ENCODE results near the gene P3H2. TPM values are rescaled to one million over a fixed set of nuclear protein-coding genes. Genes with fewer than 3 reads are reported as not detected.
A peak's percentile ranks its signal among the peaks of the same experiment; 100 is the strongest.
"Not testable (repeated sequence)": the region's sequence is repeated elsewhere in the genome, so short reads cannot be mapped to it uniquely, and the experiment has no call there.

The P3H2 gene
- total RNA-seq, 1 donor from 2014 or later = 23.5 TPM

DNA sequence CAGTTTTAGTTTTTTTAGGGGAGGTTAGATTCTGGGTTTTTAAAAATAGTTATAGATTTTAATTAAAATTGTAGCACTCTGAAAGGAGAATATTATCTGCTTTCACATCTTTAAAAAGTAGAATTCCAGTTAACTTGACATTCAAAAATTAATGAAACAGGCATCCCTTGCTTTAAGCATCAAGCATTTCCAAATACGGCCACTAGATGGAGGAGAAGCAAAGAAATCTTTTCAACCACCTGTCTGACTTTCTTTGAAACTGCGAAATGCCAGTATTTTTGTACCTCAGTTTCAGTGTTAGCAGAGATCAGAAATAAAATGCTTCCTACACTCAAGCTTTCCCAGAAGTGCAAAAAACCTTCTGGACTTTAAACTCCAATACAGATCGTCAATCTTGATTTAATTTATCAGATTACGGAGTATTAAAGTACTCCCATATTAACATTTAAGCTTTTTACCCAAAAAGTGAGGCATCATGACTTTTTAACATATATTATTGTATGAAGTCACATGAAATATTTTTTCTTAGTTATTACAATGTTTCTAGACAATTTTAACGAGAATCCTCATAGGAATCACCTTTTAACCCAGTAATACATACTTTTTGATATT is 153.3 kb downstream of the P3H2 start:
- no peak for DNase-seq (ENCODE audit: extremely low spot score, unreplicated experiment)
- TF ChIP-seq, protein P1, sequence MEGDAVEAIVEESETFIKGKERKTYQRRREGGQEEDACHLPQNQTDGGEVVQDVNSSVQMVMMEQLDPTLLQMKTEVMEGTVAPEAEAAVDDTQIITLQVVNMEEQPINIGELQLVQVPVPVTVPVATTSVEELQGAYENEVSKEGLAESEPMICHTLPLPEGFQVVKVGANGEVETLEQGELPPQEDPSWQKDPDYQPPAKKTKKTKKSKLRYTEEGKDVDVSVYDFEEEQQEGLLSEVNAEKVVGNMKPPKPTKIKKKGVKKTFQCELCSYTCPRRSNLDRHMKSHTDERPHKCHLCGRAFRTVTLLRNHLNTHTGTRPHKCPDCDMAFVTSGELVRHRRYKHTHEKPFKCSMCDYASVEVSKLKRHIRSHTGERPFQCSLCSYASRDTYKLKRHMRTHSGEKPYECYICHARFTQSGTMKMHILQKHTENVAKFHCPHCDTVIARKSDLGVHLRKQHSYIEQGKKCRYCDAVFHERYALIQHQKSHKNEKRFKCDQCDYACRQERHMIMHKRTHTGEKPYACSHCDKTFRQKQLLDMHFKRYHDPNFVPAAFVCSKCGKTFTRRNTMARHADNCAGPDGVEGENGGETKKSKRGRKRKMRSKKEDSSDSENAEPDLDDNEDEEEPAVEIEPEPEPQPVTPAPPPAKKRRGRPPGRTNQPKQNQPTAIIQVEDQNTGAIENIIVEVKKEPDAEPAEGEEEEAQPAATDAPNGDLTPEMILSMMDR (conservative IDR thresholded peaks at IDR 0.05) = peak; percentile 90
- H3K4me1 Mint-ChIP-seq (ENCODE audit: unreplicated experiment) = no peaks in the 10 kb centered on the region
- H3K27ac Mint-ChIP-seq = no peak overlapping the region
- H3K4me3 Mint-ChIP-seq = no peak overlapping the region
- no peaks in the 10 kb centered on the region for H3K27me3 Mint-ChIP-seq
- peaks cover 17% of the 10 kb centered on the region for H3K36me3 Mint-ChIP-seq
- no peaks in the 10 kb centered on the region for H3K9me3 Mint-ChIP-seq

DNA sequence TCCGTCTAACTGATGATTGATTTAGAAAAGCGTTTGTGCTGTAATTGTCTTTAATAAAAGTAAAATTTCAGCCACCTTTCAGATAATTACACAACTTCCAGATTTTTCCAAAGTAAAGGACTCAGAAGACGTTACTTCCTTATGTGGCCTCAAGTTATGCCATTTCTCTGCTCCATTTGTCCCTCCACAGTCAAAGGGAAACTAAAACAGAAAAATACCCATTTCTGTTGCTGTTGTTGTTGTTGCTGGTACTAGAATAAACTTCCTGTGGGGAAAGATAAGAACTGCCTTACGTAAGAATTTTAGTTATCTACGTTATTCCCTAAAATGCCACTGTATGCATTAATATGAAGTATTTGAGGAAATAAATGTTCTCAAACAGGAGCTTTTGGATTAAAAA is 153.9 kb downstream of the P3H2 start:
- H3K4me3 Mint-ChIP-seq = no peak overlapping the region
- H3K4me1 Mint-ChIP-seq (ENCODE audit: unreplicated experiment) = peaks cover under 1% of the 10 kb centered on the region
- no peaks in the 10 kb centered on the region for H3K27me3 Mint-ChIP-seq
- TF ChIP-seq, protein P1 (conservative IDR thresholded peaks at IDR 0.05) = no peak
- H3K9me3 Mint-ChIP-seq = no peaks in the 10 kb centered on the region
- no peak overlapping the region for H3K27ac Mint-ChIP-seq
- H3K36me3 Mint-ChIP-seq = peaks cover 17% of the 10 kb centered on the region
- DNase-seq (ENCODE audit: extremely low spot score, unreplicated experiment) = no peak

DNA sequence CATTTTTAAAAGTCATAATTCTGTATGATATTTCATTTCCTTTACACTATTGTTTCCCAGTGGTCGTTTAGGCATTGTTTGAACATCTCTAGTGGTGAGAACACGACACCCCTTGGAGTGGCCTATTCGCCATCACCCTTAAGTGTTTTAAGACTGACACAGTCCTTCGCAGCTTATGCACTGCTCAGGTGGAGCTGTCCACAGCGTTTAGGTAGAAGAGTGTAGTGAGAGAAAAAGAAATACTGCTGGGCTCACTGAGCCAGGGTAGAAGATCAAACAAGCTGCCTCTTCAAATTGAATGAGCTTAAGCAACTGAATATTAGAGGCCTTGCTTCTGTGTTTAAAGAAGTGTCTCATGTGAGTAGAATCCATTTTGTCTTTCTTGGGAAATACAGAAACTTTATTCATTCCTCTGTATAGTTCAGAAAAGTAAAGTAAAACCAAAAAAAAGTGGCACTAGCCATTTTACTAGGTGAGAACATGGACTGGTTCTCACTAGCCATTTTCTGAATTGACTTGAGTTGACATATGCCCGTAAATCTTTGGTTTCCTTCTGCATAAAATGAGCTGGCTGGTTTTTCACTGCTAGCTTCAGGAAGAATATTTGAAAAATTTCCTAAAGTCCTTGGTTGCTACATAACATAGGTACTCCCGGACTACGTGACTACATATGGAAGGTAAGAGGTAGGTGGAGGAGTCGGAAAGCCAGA is 155.9 kb downstream of the P3H2 start:
- Mint-ChIP-seq H3K9me3 (no peaks in the 10 kb centered on the region), H3K36me3 (peaks cover 15% of the 10 kb centered on the region), H3K27ac (no peak overlapping the region), H3K27me3 (peaks cover 6% of the 10 kb centered on the region), H3K4me1 (ENCODE audit: unreplicated experiment) (peaks cover 9% of the 10 kb centered on the region), H3K4me3 (no peak overlapping the region)
- no peak for DNase-seq (ENCODE audit: extremely low spot score, unreplicated experiment)
- TF ChIP-seq, protein P1 (conservative IDR thresholded peaks at IDR 0.05) = no peak

DNA sequence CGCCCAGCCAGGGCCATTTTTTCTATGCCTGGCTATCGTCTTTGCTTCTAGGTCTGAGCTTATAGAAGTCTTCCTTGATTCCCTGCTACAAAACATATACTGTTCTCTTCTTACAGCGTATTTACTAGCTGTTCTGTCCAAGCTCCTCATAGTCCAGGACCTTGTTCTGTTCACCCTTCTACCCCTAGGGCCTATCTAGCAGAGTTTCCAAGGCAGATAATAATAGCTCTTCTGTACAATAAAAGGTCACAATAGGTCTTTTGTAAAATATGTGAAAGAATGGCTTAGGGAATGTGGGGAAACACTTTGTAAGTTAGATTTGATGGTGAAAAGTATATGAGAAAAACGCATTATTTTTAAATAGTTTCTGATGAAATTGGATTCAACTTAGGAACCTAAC is 158.2 kb downstream of the P3H2 start:
- H3K36me3 Mint-ChIP-seq = peaks cover 5% of the 10 kb centered on the region
- H3K4me1 Mint-ChIP-seq (ENCODE audit: unreplicated experiment) = peaks cover 9% of the 10 kb centered on the region
- H3K27me3 Mint-ChIP-seq = peaks cover 6% of the 10 kb centered on the region
- DNase-seq (ENCODE audit: extremely low spot score, unreplicated experiment) = no peak
- H3K9me3 Mint-ChIP-seq = no peaks in the 10 kb centered on the region
- TF ChIP-seq, protein P1 (conservative IDR thresholded peaks at IDR 0.05) = no peak
- no peak overlapping the region for H3K27ac Mint-ChIP-seq
- H3K4me3 Mint-ChIP-seq = no peak overlapping the region

DNA sequence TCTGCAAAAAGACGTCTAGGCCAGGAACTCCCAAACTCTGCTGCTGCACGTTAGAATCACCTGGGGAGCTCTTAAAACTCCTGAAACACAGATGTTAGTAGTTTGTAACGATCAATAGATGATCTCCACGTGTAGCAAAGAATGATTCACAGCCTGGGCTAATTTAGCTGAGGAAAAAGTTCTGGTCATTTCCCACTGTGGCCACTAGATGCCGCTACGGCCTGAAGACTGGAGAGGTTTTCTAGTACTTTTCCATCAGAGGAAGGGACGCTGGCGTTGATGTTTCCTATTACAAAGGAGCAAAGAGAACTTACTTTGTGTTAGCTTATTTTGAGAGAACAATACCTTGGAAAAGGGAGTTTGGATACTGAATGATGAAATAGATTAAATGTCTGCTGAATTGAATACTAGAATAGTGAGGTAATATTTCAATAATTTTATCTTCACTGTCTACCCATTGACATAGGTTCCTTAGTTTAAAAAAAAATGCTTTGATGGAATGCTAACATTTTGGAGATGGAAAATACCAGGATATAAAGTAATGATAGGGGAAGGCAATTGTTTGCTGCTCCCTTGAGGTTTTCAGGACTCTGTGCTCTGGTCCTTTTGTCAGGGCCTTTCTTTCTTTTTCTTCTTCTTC is 159.1 kb downstream of the P3H2 start:
- peaks cover 5% of the 10 kb centered on the region for H3K36me3 Mint-ChIP-seq
- H3K27me3 Mint-ChIP-seq = peaks cover 6% of the 10 kb centered on the region
- TF ChIP-seq, protein P1 (conservative IDR thresholded peaks at IDR 0.05) = peak; percentile 94
- H3K4me3 Mint-ChIP-seq = peak overlapping the region; percentile 5
- DNase-seq (ENCODE audit: extremely low spot score, unreplicated experiment) = peak; percentile 79
- peak overlapping the region; percentile 11 for H3K27ac Mint-ChIP-seq
- peaks cover 9% of the 10 kb centered on the region for H3K4me1 Mint-ChIP-seq (ENCODE audit: unreplicated experiment)
- no peaks in the 10 kb centered on the region for H3K9me3 Mint-ChIP-seq

DNA sequence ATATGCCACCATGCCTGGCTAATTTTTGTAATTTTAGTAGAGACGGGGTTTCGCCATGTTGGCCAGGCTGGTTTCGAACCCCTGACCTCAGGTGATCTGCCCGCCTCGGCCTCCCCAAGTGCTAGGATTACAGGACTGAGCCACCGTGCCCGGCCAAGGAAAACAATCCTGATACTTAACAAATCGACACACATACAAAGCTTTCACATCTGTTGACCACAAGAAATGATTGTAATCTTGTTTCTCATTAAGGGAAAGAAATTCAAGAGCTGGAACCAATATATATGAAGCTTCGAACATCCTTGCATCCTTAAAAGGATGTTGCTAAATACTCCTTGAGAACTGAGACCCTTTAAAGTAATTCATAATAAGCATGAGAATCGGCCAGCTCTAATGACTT is 159.6 kb downstream of the P3H2 start:
- not testable (repeated sequence) for H3K4me1 Mint-ChIP-seq (ENCODE audit: unreplicated experiment); H3K9me3 Mint-ChIP-seq; H3K36me3 Mint-ChIP-seq; H3K4me3 Mint-ChIP-seq; H3K27me3 Mint-ChIP-seq; DNase-seq (ENCODE audit: extremely low spot score, unreplicated experiment)
- peak overlapping the region; percentile 11 for H3K27ac Mint-ChIP-seq
